H9 (cell line): ENCODE measurements around the gene GNAO1. TPM values are rescaled to one million over a fixed set of nuclear protein-coding genes. Genes with fewer than 3 reads are reported as not detected.

ENCODE experiments used
- DNase-seq: peaks from one replicate; pipeline ENCODE4 v3.0.0-alpha.2; 2017
- H2AFZ ChIP-seq: one replicate; pipeline ENCODE4 v1.6.1; 2013; ENCODE audit warnings: mild to moderate bottlenecking, low read length, control low read depth, moderate library complexity
- H2AK5ac ChIP-seq: 2 replicates; pipeline ENCODE4 v1.6.1; 2013; ENCODE audit warnings: low read length, control low read depth, mixed read lengths; ENCODE audit not compliant: insufficient read length
- H2BK120ac ChIP-seq: one replicate; pipeline ENCODE4 v1.6.1; 2013; ENCODE audit warnings: low read depth, mild to moderate bottlenecking, low read length, control low read depth, inconsistent platforms; ENCODE audit not compliant: poor library complexity, severe bottlenecking
- H2BK12ac ChIP-seq: 2 replicates; pipeline ENCODE4 v1.6.1; 2013; ENCODE audit warnings: low read length, control low read depth, mixed read lengths, low read depth; ENCODE audit not compliant: insufficient read length
- H2BK15ac ChIP-seq: 2 replicates; pipeline ENCODE4 v1.6.1; 2013; ENCODE audit warnings: low read depth, low read length, control low read depth
- H2BK20ac ChIP-seq: one replicate; pipeline ENCODE4 v1.6.1; 2013; ENCODE audit warnings: low read depth, mild to moderate bottlenecking, low read length, control low read depth, inconsistent platforms; ENCODE audit not compliant: poor library complexity, severe bottlenecking
- H2BK5ac ChIP-seq: 2 replicates; pipeline ENCODE4 v1.6.1; 2013; ENCODE audit warnings: low read length, control low read depth, mixed read lengths; ENCODE audit not compliant: insufficient read length
- H3K14ac ChIP-seq: 2 replicates; pipeline ENCODE4 v1.6.1; 2013; ENCODE audit warnings: low read length, control low read depth; ENCODE audit not compliant: insufficient read depth
- H3K18ac ChIP-seq: 2 replicates; pipeline ENCODE4 v1.6.1; 2013; ENCODE audit warnings: low read depth, mild to moderate bottlenecking, mixed read lengths, low read length, control low read depth; ENCODE audit not compliant: insufficient read length
- H3K23ac ChIP-seq: 2 replicates; pipeline ENCODE4 v1.6.1; 2013; ENCODE audit warnings: low read length, control low read depth, mixed read lengths, low read depth; ENCODE audit not compliant: insufficient read length
- H3K23me2 ChIP-seq: 2 replicates; pipeline ENCODE4 v1.6.1; 2013; ENCODE audit warnings: low read depth, mild to moderate bottlenecking, mixed read lengths, low read length, control low read depth; ENCODE audit not compliant: insufficient read length, poor library complexity, severe bottlenecking
- H3K27ac ChIP-seq: 2 replicates; pipeline ENCODE4 v1.5.1; 2013; ENCODE audit warnings: low read length, control low read depth, mixed read lengths, low read depth; ENCODE audit not compliant: insufficient read length
- H3K27me3 ChIP-seq: 2 replicates; pipeline ENCODE4 v1.6.1; 2013; ENCODE audit warnings: low read length, control low read depth, inconsistent platforms; ENCODE audit not compliant: insufficient read depth
- H3K4ac ChIP-seq: 2 replicates; pipeline ENCODE4 v1.6.1; 2013; ENCODE audit warnings: low read depth, mild to moderate bottlenecking, control low read depth, inconsistent platforms, low read length, moderate library complexity
- H3K4me1 ChIP-seq: 2 replicates; pipeline ENCODE4 v1.6.1; 2013; ENCODE audit warnings: low read length, control low read depth, inconsistent platforms; ENCODE audit not compliant: insufficient read depth
- H3K4me2 ChIP-seq: 2 replicates; pipeline ENCODE4 v1.6.1; 2013; ENCODE audit warnings: low read length, control low read depth, mixed read lengths; ENCODE audit not compliant: insufficient read length, insufficient read depth
- H3K56ac ChIP-seq: 2 replicates; pipeline ENCODE4 v1.6.1; 2013; ENCODE audit warnings: low read depth, mild to moderate bottlenecking, mixed read lengths, low read length, control low read depth; ENCODE audit not compliant: insufficient read length
- H3K79me1 ChIP-seq: 2 replicates; pipeline ENCODE4 v1.6.1; 2013; ENCODE audit warnings: low read depth, mild to moderate bottlenecking, moderate library complexity, low read length, control low read depth, inconsistent platforms; ENCODE audit not compliant: insufficient read depth, poor library complexity, severe bottlenecking
- H3K79me2 ChIP-seq: 2 replicates; pipeline ENCODE4 v1.6.1; 2013; ENCODE audit warnings: low read length, control low read depth, inconsistent platforms; ENCODE audit not compliant: insufficient read depth
- H3K9ac ChIP-seq: 2 replicates; pipeline ENCODE4 v1.6.1; 2013; ENCODE audit warnings: low read length, control low read depth, mixed read lengths; ENCODE audit not compliant: insufficient read length; ENCODE audit errors: extremely low read depth
- H3K9me3 ChIP-seq: one replicate; pipeline ENCODE4 v1.6.1; 2013; ENCODE audit warnings: low read depth, low read length, inconsistent platforms; ENCODE audit not compliant: control insufficient read depth
- H3T11ph ChIP-seq: one replicate; pipeline ENCODE4 v1.6.1; 2013; ENCODE audit warnings: mild to moderate bottlenecking, low read length, control low read depth, inconsistent platforms
- H4K20me1 ChIP-seq: one replicate; pipeline ENCODE4 v1.6.1; 2013; ENCODE audit not compliant: control insufficient read depth, insufficient read length, insufficient read depth
- H4K5ac ChIP-seq: 2 replicates; pipeline ENCODE4 v1.6.1; 2013; ENCODE audit warnings: low read depth, mild to moderate bottlenecking, mixed read lengths, low read length, control low read depth; ENCODE audit not compliant: insufficient read length
- H4K8ac ChIP-seq: replicated peaks from 2 replicates; pipeline ENCODE4 v1.6.1; 2013; ENCODE audit warnings: low read length, control low read depth, mixed read lengths, low read depth; ENCODE audit not compliant: insufficient read length
- H4K91ac ChIP-seq: 2 replicates; pipeline ENCODE4 v1.6.1; 2013; ENCODE audit warnings: low read depth, mild to moderate bottlenecking, moderate library complexity, mixed read lengths, low read length, control low read depth; ENCODE audit not compliant: insufficient read length
- H3K27ac Mint-ChIP-seq, 3 experiments: 2 replicates in 2 of 3; 3 replicates in 1 of 3; pipeline ENCODE4 v1.8.0; 2020 to 2021; ENCODE audit warnings: mixed read lengths in 3 of 3, mild to moderate bottlenecking in 1 of 3, moderate library complexity in 1 of 3
- H3K27me3 Mint-ChIP-seq: 2 replicates; pipeline ENCODE4 v1.8.0; 2021; ENCODE audit warnings: low read depth, mild to moderate bottlenecking, moderate library complexity, mixed read lengths
- H3K36me3 Mint-ChIP-seq, 3 experiments: 2 replicates in 2 of 3; 3 replicates in 1 of 3; pipeline ENCODE4 v1.8.0; 2020 to 2021; ENCODE audit warnings: low read depth in 3 of 3, mixed read lengths in 3 of 3; ENCODE audit not compliant: insufficient read depth in 1 of 3
- H3K4me1 Mint-ChIP-seq, 2 experiments: 2 replicates each; pipeline ENCODE4 v1.8.0; 2020; ENCODE audit warnings: mixed read lengths in 2 of 2
- H3K4me3 Mint-ChIP-seq, 2 experiments: 2 replicates in 1 of 2; 3 replicates in 1 of 2; pipeline ENCODE4 v1.8.0; 2020 to 2021; ENCODE audit warnings: mild to moderate bottlenecking in 2 of 2, mixed read lengths in 2 of 2, moderate library complexity in 1 of 2
- H3K9me3 Mint-ChIP-seq, 2 experiments: 2 replicates in 1 of 2; 3 replicates in 1 of 2; pipeline ENCODE4 v1.8.0; 2020; ENCODE audit warnings: mild to moderate bottlenecking in 2 of 2, mixed read lengths in 2 of 2, moderate library complexity in 1 of 2
- WGBS: extraction: QIAGEN DNeasy Blood & Tissue Kit; methylation state at CpG from one replicate; pipeline ENCODE4 v1.1.7; 2013; ENCODE audit warnings: missing lambda C conversion rate, low lambda C conversion rate, mixed read lengths; ENCODE audit not compliant: insufficient read length; ENCODE audit errors: extremely low coverage; 5-methylcytosine and 5-hydroxymethylcytosine counted together
- total RNA-seq: library from RNA; stranded (reverse); gene quantifications from 2 replicates; pipeline ENCODE4 v1.2.1, GENCODE V29; 2021
- TF ChIP-seq, protein P1 (sequence below): fragments of 200-600 bp; sonication (generic); conservative IDR thresholded peaks from 3 replicates; pipeline ENCODE4 v1.8.0; 2021; ENCODE audit warnings: antibody characterized with exemption, mild to moderate bottlenecking

GNAO1 gene
- total RNA-seq, 1 experiment from 2014 or later: 16.9 TPM

DNA sequence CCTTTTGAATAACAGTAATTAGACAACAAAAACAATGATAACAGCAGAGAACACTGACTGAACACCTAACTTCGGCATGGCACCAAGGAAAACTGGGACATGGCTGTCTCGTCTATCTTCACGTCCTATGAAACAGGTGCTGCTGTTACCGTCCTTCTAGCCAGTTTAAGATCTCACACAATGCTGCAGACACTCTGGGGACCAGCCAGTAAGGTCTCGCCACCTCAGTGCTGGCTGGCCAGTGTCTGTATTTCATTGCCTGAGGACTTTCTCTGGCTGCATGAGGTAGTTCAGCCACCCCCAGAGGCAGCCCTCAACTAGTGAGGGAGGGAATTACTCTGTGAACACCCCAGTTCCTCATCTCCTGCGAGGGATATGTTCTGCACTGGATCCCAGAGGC is 176.5 kb downstream of the GNAO1 start:
- Histone ChIP-seq H3K18ac (no peak overlapping the region), H2BK15ac (no peak overlapping the region), H3K79me1 (no peaks in the 10 kb centered on the region), H3K56ac (no peak overlapping the region), H4K5ac (no peak overlapping the region), H3K14ac (no peak overlapping the region), H2AFZ (no peak overlapping the region), H3K23me2 (no peaks in the 10 kb centered on the region), H3K27me3 (no peaks in the 10 kb centered on the region), H3K27ac (no peak overlapping the region), H4K20me1 (no peaks in the 10 kb centered on the region), H3K23ac (no peak overlapping the region), H3K4me2 (no peak overlapping the region), H2BK120ac (no peak overlapping the region), H3K9me3 (no peaks in the 10 kb centered on the region), H2AK5ac (no peak overlapping the region), H2BK20ac (no peak overlapping the region), H4K91ac (no peak overlapping the region), H3K4ac (no peak overlapping the region), H3K79me2 (no peaks in the 10 kb centered on the region), H3K9ac (no peak overlapping the region), H3K4me1 (no peaks in the 10 kb centered on the region), H2BK12ac (no peak overlapping the region), H3T11ph (no peak overlapping the region), H2BK5ac (no peak overlapping the region), H4K8ac (no peak overlapping the region)
- peaks cover 5 to 20% (median 11%) of the 10 kb centered on the region in 3 experiments; a peak in 6 of 7 replicates for H3K36me3 Mint-ChIP-seq
- no CpG with 5 or more reads among the region's 6 CpGs for WGBS
- H3K9me3 Mint-ChIP-seq: no peaks in the 10 kb centered on the region
- TF ChIP-seq, protein P1, sequence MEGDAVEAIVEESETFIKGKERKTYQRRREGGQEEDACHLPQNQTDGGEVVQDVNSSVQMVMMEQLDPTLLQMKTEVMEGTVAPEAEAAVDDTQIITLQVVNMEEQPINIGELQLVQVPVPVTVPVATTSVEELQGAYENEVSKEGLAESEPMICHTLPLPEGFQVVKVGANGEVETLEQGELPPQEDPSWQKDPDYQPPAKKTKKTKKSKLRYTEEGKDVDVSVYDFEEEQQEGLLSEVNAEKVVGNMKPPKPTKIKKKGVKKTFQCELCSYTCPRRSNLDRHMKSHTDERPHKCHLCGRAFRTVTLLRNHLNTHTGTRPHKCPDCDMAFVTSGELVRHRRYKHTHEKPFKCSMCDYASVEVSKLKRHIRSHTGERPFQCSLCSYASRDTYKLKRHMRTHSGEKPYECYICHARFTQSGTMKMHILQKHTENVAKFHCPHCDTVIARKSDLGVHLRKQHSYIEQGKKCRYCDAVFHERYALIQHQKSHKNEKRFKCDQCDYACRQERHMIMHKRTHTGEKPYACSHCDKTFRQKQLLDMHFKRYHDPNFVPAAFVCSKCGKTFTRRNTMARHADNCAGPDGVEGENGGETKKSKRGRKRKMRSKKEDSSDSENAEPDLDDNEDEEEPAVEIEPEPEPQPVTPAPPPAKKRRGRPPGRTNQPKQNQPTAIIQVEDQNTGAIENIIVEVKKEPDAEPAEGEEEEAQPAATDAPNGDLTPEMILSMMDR: no peak
- no peak overlapping the region for H3K27ac Mint-ChIP-seq
- H3K4me1 Mint-ChIP-seq: 0 out of 4 replicates have a peak, but pooled peaks cover 0 to 2% of the 10 kb centered on the region in 2 experiments
- H3K27me3 Mint-ChIP-seq: no peaks in the 10 kb centered on the region
- DNase-seq: no peak
- H3K4me3 Mint-ChIP-seq: no peak overlapping the region
